ENCODE measurements around the gene AFP. TPM values are rescaled to one million over a fixed set of nuclear protein-coding genes. Genes with fewer than 3 reads are reported as not detected.

AFP gene
- total RNA-seq, 2 experiments from 2014 or later, result not detected

DNA sequence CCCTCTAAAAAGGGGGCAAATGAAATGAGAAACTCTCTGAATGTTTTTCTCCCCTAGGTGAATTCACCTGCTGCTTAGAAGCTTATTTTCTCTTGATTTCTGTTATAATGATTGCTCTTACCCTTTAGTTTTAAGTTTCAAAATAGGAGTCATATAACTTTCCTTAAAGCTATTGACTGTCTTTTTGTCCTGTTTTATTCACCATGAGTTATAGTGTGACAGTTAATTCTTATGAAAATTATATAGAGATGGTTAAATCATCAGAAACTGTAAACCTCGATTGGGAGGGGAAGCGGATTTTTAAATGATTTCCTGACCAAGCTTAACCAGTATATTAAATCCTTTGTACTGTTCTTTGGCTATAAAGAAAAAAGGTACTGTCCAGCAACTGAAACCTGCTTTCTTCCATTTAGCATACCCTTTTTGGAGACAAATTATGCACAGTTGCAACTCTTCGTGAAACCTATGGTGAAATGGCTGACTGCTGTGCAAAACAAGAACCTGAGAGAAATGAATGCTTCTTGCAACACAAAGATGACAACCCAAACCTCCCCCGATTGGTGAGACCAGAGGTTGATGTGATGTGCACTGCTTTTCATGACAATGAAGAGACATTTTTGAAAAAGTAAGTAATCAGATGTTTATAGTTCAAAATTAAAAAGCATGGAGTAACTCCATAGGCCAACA, 27.7 kb upstream of the AFP start:
- H3K27ac Mint-ChIP-seq, result no peak overlapping the region

DNA sequence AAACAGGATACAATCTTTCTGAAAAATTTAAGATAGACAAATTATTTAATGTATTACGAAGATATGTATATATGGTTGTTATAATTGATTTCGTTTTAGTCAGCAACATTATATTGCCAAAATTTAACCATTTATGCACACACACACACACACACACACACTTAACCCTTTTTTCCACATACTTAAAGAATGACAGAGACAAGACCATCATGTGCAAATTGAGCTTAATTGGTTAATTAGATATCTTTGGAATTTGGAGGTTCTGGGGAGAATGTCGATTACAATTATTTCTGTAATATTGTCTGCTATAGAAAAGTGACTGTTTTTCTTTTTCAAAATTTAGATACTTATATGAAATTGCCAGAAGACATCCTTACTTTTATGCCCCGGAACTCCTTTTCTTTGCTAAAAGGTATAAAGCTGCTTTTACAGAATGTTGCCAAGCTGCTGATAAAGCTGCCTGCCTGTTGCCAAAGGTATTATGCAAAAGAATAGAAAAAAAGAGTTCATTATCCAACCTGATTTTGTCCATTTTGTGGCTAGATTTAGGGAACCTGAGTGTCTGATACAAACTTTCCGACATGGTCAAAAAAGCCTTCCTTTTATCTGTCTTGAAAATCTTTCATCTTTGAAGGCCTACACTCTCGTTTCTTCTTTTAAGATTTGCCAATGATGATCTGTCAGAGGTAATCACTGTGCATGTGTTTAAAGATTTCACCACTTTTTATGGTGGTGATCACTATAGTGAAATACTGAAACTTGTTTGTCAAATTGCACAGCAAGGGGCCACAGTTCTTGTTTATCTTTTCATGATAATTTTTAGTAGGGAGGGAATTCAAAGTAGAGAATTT, 26.8 kb upstream of the AFP start:
- CTCF ChIA-PET, result no interaction called here
- H3K27ac Mint-ChIP-seq, result no peak overlapping the region
- H3K4me1 Mint-ChIP-seq, result no peaks in the 10 kb centered on the region
- H3K27me3 Mint-ChIP-seq, result peaks cover 2% of the 10 kb centered on the region
- no peaks in the 10 kb centered on the region for H3K36me3 Mint-ChIP-seq (ENCODE audit: low read depth)
- H3K4me3 Mint-ChIP-seq, result no peak overlapping the region
- POLR2A ChIA-PET, result no interaction called here
- no peak for DNase-seq
- no peaks in the 10 kb centered on the region for H3K9me3 Mint-ChIP-seq

More for the DNA sequence above, 27.7 kb upstream of the AFP start:
- CTCF ChIA-PET, result no interaction called here
- no peaks in the 10 kb centered on the region for H3K9me3 Mint-ChIP-seq
- POLR2A ChIA-PET, result no interaction called here
- H3K4me1 Mint-ChIP-seq, result no peaks in the 10 kb centered on the region
- DNase-seq, result no peak
- no peak overlapping the region for H3K4me3 Mint-ChIP-seq
- no peaks in the 10 kb centered on the region for H3K36me3 Mint-ChIP-seq (ENCODE audit: low read depth)
- peaks cover 2% of the 10 kb centered on the region for H3K27me3 Mint-ChIP-seq

DNA sequence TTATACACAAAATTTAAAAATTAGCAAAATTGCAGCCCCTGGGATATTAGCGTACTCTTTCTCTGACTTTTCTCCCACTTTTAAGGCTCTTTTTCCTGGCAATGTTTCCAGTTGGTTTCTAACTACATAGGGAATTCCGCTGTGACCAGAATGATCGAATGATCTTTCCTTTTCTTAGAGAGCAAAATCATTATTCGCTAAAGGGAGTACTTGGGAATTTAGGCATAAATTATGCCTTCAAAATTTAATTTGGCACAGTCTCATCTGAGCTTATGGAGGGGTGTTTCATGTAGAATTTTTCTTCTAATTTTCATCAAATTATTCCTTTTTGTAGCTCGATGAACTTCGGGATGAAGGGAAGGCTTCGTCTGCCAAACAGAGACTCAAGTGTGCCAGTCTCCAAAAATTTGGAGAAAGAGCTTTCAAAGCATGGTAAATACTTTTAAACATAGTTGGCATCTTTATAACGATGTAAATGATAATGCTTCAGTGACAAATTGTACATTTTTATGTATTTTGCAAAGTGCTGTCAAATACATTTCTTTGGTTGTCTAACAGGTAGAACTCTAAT, 26.0 kb upstream of the AFP start:
- Mint-ChIP-seq H3K36me3 (ENCODE audit: low read depth) (no peaks in the 10 kb centered on the region), H3K4me1 (no peaks in the 10 kb centered on the region), H3K27me3 (peaks cover 2% of the 10 kb centered on the region), H3K27ac (no peak overlapping the region), H3K9me3 (no peaks in the 10 kb centered on the region), H3K4me3 (no peak overlapping the region)
- DNase-seq, result no peak
- CTCF ChIA-PET, result no interaction called here
- POLR2A ChIA-PET, result no interaction called here

DNA sequence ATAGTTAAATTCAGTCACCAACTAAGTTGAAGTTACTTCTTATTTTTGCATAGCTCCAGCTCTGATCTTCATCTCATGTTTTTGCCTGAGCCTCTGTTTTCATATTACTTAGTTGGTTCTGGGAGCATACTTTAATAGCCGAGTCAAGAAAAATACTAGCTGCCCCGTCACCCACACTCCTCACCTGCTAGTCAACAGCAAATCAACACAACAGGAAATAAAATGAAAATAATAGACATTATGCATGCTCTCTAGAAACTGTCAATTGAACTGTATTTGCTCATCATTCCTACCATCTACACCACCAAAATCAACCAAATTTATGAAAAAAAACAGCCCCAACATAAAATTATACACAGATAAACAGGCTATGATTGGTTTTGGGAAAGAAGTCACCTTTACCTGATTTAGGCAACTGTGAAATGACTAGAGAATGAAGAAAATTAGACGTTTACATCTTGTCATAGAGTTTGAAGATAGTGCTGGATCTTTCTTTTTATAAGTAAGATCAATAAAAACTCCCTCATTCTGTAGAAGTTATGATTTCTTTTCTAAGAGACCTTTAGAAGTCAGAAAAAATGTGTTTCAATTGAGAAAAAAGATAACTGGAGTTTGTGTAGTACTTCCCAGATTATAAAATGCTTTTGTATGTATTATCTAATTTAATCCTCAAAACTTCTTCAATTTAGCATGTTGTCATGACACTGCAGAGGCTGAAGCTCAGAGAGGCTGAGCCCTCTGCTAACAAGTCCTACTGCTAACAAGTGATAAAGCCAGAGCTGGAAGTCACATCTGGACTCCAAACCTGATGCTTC, 24.9 kb upstream of the AFP start:
- Mint-ChIP-seq H3K4me1 (no peaks in the 10 kb centered on the region), H3K27ac (no peak overlapping the region), H3K4me3 (no peak overlapping the region), H3K9me3 (no peaks in the 10 kb centered on the region), H3K36me3 (ENCODE audit: low read depth) (no peaks in the 10 kb centered on the region), H3K27me3 (peaks cover 2% of the 10 kb centered on the region)
- ChIA-PET CTCF (no interaction called here), POLR2A (no interaction called here)
- DNase-seq, result no peak

DNA sequence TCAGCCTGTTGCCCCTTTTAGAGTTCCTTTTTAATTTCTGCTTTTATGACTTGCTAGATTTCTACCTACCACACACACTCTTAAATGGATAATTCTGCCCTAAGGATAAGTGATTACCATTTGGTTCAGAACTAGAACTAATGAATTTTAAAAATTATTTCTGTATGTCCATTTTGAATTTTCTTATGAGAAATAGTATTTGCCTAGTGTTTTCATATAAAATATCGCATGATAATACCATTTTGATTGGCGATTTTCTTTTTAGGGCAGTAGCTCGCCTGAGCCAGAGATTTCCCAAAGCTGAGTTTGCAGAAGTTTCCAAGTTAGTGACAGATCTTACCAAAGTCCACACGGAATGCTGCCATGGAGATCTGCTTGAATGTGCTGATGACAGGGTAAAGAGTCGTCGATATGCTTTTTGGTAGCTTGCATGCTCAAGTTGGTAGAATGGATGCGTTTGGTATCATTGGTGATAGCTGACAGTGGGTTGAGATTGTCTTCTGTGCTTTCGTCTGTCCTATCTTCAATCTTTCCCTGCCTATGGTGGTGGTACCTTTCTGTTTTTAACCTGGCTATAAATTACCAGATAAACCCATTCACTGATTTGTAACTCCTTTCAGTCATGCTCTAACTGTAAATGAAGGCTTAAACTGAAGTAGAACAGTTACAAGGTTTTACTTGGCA, 24.1 kb upstream of the AFP start:
- POLR2A ChIA-PET, result no interaction called here
- no peak overlapping the region for H3K4me3 Mint-ChIP-seq
- CTCF ChIA-PET, result no interaction called here

DNA sequence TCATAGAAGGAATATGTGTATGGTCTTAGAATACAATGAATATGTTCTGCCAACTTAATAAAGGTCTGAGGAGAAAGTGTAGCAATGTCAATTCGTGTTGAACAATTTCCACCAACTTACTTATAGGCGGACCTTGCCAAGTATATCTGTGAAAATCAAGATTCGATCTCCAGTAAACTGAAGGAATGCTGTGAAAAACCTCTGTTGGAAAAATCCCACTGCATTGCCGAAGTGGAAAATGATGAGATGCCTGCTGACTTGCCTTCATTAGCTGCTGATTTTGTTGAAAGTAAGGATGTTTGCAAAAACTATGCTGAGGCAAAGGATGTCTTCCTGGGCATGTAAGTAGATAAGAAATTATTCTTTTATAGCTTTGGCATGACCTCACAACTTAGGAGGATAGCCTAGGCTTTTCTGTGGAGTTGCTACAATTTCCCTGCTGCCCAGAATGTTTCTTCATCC, 22.7 kb upstream of the AFP start:
- H3K36me3 Mint-ChIP-seq (ENCODE audit: low read depth), result no peaks in the 10 kb centered on the region

More for the DNA sequence above, 24.1 kb upstream of the AFP start:
- H3K36me3 Mint-ChIP-seq (ENCODE audit: low read depth), result no peaks in the 10 kb centered on the region
- DNase-seq, result no peak
- no peak overlapping the region for H3K27ac Mint-ChIP-seq
- no peaks in the 10 kb centered on the region for H3K9me3 Mint-ChIP-seq
- peaks cover 2% of the 10 kb centered on the region for H3K27me3 Mint-ChIP-seq
- H3K4me1 Mint-ChIP-seq, result no peaks in the 10 kb centered on the region

DNA sequence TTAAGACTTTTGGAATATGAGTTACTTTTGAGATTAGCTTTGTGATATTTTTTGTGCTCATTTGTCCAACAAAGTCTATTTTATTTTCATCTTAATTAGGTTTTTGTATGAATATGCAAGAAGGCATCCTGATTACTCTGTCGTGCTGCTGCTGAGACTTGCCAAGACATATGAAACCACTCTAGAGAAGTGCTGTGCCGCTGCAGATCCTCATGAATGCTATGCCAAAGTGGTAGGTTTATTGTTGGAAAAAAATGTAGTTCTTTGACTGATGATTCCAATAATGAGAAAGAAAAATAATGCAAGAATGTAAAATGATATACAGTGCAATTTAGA, 21.1 kb upstream of the AFP start:
- Mint-ChIP-seq H3K9me3 (no peaks in the 10 kb centered on the region), H3K27ac (no peak overlapping the region), H3K27me3 (no peaks in the 10 kb centered on the region), H3K4me3 (no peak overlapping the region), H3K4me1 (no peaks in the 10 kb centered on the region), H3K36me3 (ENCODE audit: low read depth) (no peaks in the 10 kb centered on the region)
- DNase-seq, result no peak
- ChIA-PET POLR2A (no interaction called here), CTCF (no interaction called here)

More for the DNA sequence above, 22.7 kb upstream of the AFP start:
- Mint-ChIP-seq H3K9me3 (no peaks in the 10 kb centered on the region), H3K27me3 (peaks cover 2% of the 10 kb centered on the region), H3K27ac (no peak overlapping the region), H3K4me3 (no peak overlapping the region), H3K4me1 (no peaks in the 10 kb centered on the region)
- no peak for DNase-seq
- ChIA-PET CTCF (no interaction called here), POLR2A (no interaction called here)

DNA sequence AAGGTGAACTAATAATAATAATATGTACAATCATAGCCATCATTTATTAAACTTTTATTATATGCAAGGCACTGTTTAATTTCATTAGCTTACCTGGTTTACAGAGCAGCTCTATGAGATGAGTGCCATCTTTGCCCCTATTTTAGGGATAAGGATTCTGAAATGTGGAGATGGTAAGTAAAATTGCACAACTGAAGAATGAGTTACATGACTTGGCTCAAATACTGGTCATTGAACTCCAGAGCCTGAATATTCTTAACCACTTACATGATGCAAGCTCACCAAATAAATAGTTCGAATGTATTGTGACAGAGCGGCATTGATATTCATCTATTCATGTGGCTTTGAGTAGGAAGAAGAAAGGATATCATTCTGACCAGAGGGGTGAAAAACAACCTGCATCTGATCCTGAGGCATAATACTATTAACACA, 20.2 kb upstream of the AFP start:
- POLR2A ChIA-PET, result no interaction called here
- Mint-ChIP-seq H3K9me3 (no peaks in the 10 kb centered on the region), H3K4me1 (no peaks in the 10 kb centered on the region), H3K36me3 (ENCODE audit: low read depth) (no peaks in the 10 kb centered on the region), H3K27me3 (no peaks in the 10 kb centered on the region), H3K4me3 (no peak overlapping the region), H3K27ac (no peak overlapping the region)
- DNase-seq, result no peak
- CTCF ChIA-PET, result no interaction called here

DNA sequence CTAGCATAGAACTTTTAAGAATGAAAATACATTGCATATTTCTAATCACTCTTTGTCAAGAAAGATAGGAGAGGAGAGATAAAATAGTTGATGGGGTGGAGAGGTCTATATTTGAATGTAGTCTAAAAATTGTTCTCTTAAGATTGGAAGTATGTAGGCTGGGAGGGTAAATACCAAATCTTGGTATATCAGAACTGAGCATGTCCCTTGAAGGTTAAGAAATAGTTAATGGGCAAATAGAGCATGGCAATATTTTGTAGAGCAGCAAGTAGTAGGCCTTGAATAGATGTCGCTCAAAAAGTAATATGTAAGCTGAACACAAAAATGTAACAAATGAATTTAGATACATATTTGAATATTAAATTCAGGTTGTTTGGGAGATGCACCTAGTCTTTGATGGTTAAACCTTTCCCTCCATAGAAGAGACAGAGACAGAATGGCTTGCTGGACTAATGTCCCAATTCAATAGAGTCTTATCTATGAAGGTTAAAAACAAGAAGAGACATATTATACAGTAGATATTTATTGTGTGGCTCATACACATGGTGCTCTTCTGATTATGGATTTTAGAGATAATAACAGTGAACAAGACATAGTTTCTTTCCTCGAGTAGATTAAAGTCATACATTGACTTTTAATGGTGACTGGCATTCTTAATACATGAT, 19.5 kb upstream of the AFP start:
- Mint-ChIP-seq H3K36me3 (ENCODE audit: low read depth) (no peaks in the 10 kb centered on the region), H3K4me3 (no peak overlapping the region), H3K9me3 (no peaks in the 10 kb centered on the region), H3K27me3 (no peaks in the 10 kb centered on the region), H3K27ac (no peak overlapping the region), H3K4me1 (no peaks in the 10 kb centered on the region)
- CTCF ChIA-PET, result no interaction called here
- DNase-seq, result no peak
- POLR2A ChIA-PET, result no interaction called here

DNA sequence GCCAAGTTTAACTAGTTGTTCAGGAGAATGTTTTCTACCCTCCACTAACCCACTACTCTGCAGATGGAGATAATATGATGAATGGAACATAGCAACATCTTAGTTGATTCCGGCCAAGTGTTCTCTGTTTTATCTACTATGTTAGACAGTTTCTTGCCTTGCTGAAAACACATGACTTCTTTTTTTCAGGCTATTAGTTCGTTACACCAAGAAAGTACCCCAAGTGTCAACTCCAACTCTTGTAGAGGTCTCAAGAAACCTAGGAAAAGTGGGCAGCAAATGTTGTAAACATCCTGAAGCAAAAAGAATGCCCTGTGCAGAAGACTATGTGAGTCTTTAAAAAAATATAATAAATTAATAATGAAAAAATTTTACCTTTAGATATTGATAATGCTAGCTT, 18.7 kb upstream of the AFP start:
- no peak for DNase-seq
- POLR2A ChIA-PET, result no interaction called here
- H3K36me3 Mint-ChIP-seq (ENCODE audit: low read depth), result no peaks in the 10 kb centered on the region
- CTCF ChIA-PET, result no interaction called here
- no peaks in the 10 kb centered on the region for H3K9me3 Mint-ChIP-seq
- no peak overlapping the region for H3K27ac Mint-ChIP-seq
- no peaks in the 10 kb centered on the region for H3K4me1 Mint-ChIP-seq
- no peaks in the 10 kb centered on the region for H3K27me3 Mint-ChIP-seq
- no peak overlapping the region for H3K4me3 Mint-ChIP-seq

DNA sequence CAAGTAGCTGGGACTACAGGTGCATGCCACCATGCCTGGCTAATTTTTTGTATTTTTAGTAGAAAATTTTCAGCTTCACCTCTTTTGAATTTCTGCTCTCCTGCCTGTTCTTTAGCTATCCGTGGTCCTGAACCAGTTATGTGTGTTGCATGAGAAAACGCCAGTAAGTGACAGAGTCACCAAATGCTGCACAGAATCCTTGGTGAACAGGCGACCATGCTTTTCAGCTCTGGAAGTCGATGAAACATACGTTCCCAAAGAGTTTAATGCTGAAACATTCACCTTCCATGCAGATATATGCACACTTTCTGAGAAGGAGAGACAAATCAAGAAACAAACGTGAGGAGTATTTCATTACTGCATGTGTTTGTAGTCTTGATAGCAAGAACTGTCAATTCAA, 18.0 kb upstream of the AFP start:
- Mint-ChIP-seq H3K4me1 (no peaks in the 10 kb centered on the region), H3K27ac (no peak overlapping the region), H3K9me3 (no peaks in the 10 kb centered on the region), H3K27me3 (no peaks in the 10 kb centered on the region), H3K4me3 (no peak overlapping the region), H3K36me3 (ENCODE audit: low read depth) (no peaks in the 10 kb centered on the region)
- ChIA-PET CTCF (no interaction called here), POLR2A (no interaction called here)
- DNase-seq, result no peak

DNA sequence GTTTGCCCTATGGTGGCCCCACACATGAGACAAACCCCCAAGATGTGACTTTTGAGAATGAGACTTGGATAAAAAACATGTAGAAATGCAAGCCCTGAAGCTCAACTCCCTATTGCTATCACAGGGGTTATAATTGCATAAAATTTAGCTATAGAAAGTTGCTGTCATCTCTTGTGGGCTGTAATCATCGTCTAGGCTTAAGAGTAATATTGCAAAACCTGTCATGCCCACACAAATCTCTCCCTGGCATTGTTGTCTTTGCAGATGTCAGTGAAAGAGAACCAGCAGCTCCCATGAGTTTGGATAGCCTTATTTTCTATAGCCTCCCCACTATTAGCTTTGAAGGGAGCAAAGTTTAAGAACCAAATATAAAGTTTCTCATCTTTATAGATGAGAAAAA, 17.3 kb upstream of the AFP start:
- POLR2A ChIA-PET, result no interaction called here
- Mint-ChIP-seq H3K36me3 (ENCODE audit: low read depth) (no peaks in the 10 kb centered on the region), H3K4me3 (no peak overlapping the region), H3K9me3 (no peaks in the 10 kb centered on the region), H3K27me3 (no peaks in the 10 kb centered on the region), H3K4me1 (no peaks in the 10 kb centered on the region), H3K27ac (no peak overlapping the region)
- no peak for DNase-seq
- CTCF ChIA-PET, result no interaction called here
